AG04449 (cell line): Measurements from ENCODE around the gene TMEM232.

Source experiments
- CTCF ChIA-PET: fragments of 350-600 bp; formaldehyde crosslinking; extraction: SDS; loops from one replicate; lab custom pipeline; 2021; ENCODE audit warnings: antibody characterized with exemption; lab: Yijun Ruan, JAX
- POLR2A ChIA-PET: fragments of 400-600, 350-600 bp; formaldehyde crosslinking; extraction: SDS; loops from one replicate; lab custom pipeline; 2020; ENCODE audit warnings: antibody characterized with exemption, inconsistent platforms; lab: Yijun Ruan, JAX
- DNase-seq: peaks from one replicate; pipeline ENCODE4 v3.0.0-alpha.2; 2010; ENCODE audit warnings: low read depth, low spot score
- H3K4me3 ChIP-seq: 2 replicates; pipeline ENCODE4 v1.5.1; 2011; ENCODE audit warnings: low read depth, mild to moderate bottlenecking, control low read depth, low read length
- TF ChIP-seq, protein P1 (sequence below): IDR thresholded peaks from one replicate; pipeline ENCODE4 v1.5.1; 2011; ENCODE audit warnings: mild to moderate bottlenecking, moderate library complexity, low read length, control low read depth, inconsistent platforms; ENCODE audit not compliant: insufficient read depth; ENCODE audit errors: missing control alignments

TMEM232 gene

DNA sequence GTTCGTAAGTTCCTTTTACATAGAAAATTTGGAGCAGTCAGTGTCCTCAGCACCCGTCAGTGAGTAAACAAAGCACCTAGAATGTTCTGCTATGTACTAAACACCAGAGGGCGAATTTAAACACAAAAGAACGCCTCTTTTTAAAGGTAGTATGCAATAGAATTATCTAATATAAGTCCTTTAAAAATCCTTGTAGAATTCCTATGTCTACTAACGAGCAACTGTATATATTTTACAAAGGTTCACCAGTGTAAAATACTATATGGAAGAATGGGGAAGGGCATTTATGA is 499 bp upstream of the TMEM232 start:
- TF ChIP-seq, protein P1, sequence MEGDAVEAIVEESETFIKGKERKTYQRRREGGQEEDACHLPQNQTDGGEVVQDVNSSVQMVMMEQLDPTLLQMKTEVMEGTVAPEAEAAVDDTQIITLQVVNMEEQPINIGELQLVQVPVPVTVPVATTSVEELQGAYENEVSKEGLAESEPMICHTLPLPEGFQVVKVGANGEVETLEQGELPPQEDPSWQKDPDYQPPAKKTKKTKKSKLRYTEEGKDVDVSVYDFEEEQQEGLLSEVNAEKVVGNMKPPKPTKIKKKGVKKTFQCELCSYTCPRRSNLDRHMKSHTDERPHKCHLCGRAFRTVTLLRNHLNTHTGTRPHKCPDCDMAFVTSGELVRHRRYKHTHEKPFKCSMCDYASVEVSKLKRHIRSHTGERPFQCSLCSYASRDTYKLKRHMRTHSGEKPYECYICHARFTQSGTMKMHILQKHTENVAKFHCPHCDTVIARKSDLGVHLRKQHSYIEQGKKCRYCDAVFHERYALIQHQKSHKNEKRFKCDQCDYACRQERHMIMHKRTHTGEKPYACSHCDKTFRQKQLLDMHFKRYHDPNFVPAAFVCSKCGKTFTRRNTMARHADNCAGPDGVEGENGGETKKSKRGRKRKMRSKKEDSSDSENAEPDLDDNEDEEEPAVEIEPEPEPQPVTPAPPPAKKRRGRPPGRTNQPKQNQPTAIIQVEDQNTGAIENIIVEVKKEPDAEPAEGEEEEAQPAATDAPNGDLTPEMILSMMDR = no peak
- ChIA-PET CTCF (interaction anchor here (0.7 kb wide), 1 partner anchor 286 kb away, joined by 3 read pairs; no protein-coding TSS in a partner anchor), POLR2A (no interaction called here)
- H3K4me3 ChIP-seq = peak overlapping the region; percentile 42; the same call in 1 of the 2 replicates
- DNase-seq = no peak

DNA sequence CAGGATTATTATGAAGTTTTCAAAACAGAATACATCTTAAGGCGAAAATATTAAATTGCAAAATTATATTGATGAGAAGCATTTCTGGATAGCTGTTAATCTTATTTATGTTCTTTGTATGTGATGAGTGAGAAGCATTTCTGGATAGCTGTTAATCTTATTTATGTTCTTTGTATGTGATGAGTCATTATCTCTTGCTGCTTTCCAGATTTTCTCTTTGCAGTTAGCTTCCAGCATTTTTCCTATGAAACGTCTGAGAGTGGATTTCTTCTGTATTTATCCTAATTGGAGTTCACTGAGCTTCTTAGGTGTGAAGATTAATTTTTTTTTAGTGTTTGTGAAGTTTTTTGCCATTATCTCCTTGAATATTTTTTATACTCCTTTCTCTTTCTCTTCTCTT is 8.2 kb downstream of the TMEM232 start:
- TF ChIP-seq, protein P1 = no peak
- no peak for DNase-seq
- H3K4me3 ChIP-seq = no peak overlapping the region
- CTCF ChIA-PET = no interaction called here
- POLR2A ChIA-PET = no interaction called here

DNA sequence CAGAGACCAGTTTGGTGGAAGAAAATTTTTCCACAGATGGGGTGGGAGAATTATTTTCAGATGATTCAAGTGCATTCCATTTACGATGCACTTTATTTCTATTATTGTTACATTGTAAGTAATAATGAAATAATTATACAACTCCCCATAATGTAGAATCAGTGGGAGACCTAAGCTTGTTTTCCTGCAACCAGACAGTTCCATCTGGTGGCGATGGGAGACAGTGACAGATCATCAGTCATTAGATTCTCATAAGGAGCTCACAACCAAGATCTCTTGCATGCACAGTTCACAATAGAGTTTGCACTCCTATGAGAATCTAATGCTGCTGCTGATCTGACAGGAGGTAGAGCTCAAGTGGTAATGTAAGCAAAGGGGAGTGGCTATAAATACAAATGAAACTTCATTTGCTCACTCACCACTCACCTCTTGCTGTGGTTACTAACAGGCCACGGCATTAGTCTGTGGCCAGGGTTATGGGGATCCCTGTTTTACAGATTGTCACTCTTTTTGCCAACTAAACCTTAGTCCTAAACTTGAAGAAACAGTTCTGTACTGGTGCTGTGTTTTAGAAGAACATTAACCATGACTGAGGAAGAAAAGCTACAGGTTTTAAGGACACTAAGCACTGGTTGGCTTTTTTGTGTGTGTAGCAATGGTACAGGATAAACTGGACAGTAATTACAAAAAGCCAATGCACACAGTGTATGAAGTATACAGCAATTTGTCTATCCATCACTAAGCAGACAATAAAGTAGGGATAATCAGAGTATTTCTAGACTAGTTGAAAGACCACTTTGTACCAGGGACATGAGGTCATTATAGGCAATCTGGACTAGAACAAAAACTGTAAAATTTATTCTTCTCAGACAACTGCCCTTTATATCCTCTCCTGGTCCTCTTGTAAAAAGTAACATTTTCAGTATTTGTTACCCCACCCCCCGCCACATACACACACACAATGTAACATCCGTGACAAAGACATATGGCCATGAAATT is 9.9 kb downstream of the TMEM232 start:
- H3K4me3 ChIP-seq = no peak overlapping the region
- POLR2A ChIA-PET = no interaction called here
- CTCF ChIA-PET = interaction anchor here (1.1 kb wide), 1 partner anchor 14 kb away, joined by 3 read pairs; no protein-coding TSS in a partner anchor
- DNase-seq = no peak
- TF ChIP-seq, protein P1 = peak; percentile 3

DNA sequence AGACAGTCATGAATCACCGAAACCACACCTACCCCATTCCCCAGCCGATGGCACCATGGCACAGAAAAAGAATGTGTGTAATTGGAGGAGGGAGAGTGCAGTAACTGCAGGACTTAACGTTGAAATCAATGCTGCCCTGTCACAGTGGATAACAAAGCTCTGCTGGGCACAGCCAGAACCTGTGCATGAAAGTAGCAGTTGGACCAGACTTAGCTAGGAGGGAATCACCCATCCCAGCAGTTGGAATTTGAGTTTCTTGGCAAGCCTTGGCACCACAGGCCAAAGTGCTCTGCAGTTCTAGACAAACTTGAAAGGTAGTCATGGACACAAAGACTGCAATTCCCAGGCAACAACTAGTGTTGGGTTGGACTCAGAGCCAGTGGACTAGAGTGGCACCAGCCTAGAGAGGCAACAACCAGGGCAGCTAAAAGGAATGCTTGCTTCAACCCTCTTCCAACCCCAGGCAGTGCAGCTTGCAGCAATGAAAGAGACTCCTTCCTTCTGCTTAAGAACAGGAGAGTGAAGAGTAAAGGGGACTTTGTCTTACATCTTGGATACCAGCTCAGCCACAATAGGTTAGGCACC is 19.1 kb downstream of the TMEM232 start:
- TF ChIP-seq, protein P1 = no peak
- no peak for DNase-seq
- POLR2A ChIA-PET = no interaction called here
- CTCF ChIA-PET = no interaction called here
- H3K4me3 ChIP-seq = no peak overlapping the region

DNA sequence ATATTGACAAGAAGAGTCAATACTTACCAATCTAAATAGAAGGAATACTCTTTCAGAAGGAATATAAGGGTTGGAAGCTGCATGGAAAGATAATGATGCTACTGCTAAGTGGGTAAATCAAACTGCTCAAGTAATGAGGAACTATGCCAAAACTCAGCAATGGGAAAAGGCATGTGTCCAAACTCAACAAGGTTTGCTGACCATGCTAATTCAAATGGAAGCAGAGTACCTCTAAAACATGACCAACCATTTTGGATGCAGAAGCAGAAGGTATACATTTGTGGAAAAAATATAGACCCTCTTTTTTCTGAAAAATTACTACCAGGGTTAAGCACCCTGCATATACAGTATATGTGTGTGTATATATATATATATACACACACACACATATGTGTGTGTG is 21.1 kb downstream of the TMEM232 start:
- DNase-seq = no peak
- POLR2A ChIA-PET = no interaction called here
- TF ChIP-seq, protein P1 = no peak
- no peak overlapping the region for H3K4me3 ChIP-seq
- CTCF ChIA-PET = no interaction called here

DNA sequence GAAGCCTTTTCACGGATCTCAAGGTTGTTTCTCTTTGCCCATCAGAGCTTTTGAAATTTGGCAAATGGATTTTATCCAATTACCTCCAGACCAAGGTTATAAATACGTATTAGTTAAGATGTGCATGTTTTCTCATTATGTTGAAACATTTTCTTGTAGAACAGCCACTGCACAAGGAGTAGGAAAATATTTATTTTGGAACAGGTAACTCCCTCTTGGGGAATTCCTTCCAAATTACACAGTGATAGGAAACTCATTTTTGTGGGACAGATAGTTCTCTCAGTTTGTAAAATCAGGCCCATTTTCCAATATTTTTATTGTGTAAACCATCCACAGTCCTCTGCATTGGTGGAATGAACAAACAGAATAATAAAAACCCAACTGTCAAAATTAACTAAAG is 23.0 kb downstream of the TMEM232 start:
- CTCF ChIA-PET = interaction anchor here (1.1 kb wide), 1 partner anchor 51 kb away, joined by 3 read pairs; no protein-coding TSS in a partner anchor
- H3K4me3 ChIP-seq = no peak overlapping the region
- DNase-seq = no peak
- TF ChIP-seq, protein P1 = no peak
- POLR2A ChIA-PET = no interaction called here
